DND-41 (cell line): ENCODE measurements around the gene PFKFB3.
"Not testable (repeated sequence)": the region's sequence is repeated elsewhere in the genome, so short reads cannot be mapped to it uniquely, and the experiment has no call there.

ENCODE experiments used
- ATAC-seq: fragments of 200-7000 bp; cut with Tn5 transposase; 3 replicates; pipeline ENCODE4 v1.9.1; 2021; ENCODE audit warnings: low read depth; ENCODE audit not compliant: insufficient read depth
- DNase-seq: peaks from one replicate; pipeline ENCODE4 v3.0.0-alpha.2; 2020
- H2AFZ ChIP-seq: 2 replicates; pipeline ENCODE4 v1.6.0; 2012; ENCODE audit warnings: low read depth, low read length
- H3K27ac ChIP-seq: 2 replicates; pipeline ENCODE4 v1.5.1; 2012; ENCODE audit warnings: low read length, inconsistent platforms
- H3K27me3 ChIP-seq: fragments of 200-600 bp; sonication (generic); 2 replicates; pipeline ENCODE4 v1.6.0; 2012; ENCODE audit warnings: low read length, mild to moderate bottlenecking, inconsistent platforms; ENCODE audit not compliant: insufficient read depth, poor library complexity
- H3K36me3 ChIP-seq: 2 replicates; pipeline ENCODE4 v1.5.1; 2012; ENCODE audit warnings: low read length, inconsistent platforms; ENCODE audit not compliant: insufficient read depth
- H3K4me1 ChIP-seq: 2 replicates; pipeline ENCODE4 v1.5.1; 2012; ENCODE audit warnings: mild to moderate bottlenecking, low read length; ENCODE audit not compliant: insufficient read depth
- H3K4me2 ChIP-seq: 2 replicates; pipeline ENCODE4 v1.6.0; 2012; ENCODE audit warnings: mild to moderate bottlenecking, moderate library complexity, low read length, inconsistent platforms; ENCODE audit not compliant: insufficient read depth
- H3K4me3 ChIP-seq, 2 experiments: fragments of 200-600 bp in 1 of 2; shearing (Covaris generic) in 1 of 2; 2 replicates each; pipeline ENCODE4 v1.5.1; 2012 to 2016; ENCODE audit warnings: inconsistent platforms in 2 of 2, low read length in 2 of 2, mild to moderate bottlenecking in 2 of 2, low read depth in 1 of 2, moderate library complexity in 1 of 2
- H3K79me2 ChIP-seq: 2 replicates; pipeline ENCODE4 v1.6.0; 2012; ENCODE audit warnings: low read length, inconsistent platforms; ENCODE audit not compliant: insufficient read depth
- H3K9ac ChIP-seq: 2 replicates; pipeline ENCODE4 v1.6.0; 2012; ENCODE audit warnings: low read depth, mild to moderate bottlenecking, inconsistent platforms, low read length, moderate library complexity
- H3K9me3 ChIP-seq: 2 replicates; pipeline ENCODE4 v1.5.1; 2012; ENCODE audit warnings: low read length, moderate library complexity, mild to moderate bottlenecking, inconsistent platforms; ENCODE audit not compliant: insufficient read depth, severe bottlenecking
- H4K20me1 ChIP-seq: 2 replicates; pipeline ENCODE4 v1.6.0; 2012; ENCODE audit warnings: low read length; ENCODE audit not compliant: insufficient read depth
- CTCF ChIP-seq: IDR thresholded peaks from 2 replicates; pipeline ENCODE4 v1.5.1; 2012; ENCODE audit warnings: borderline replicate concordance, low read length, moderate library complexity, mild to moderate bottlenecking; ENCODE audit not compliant: poor library complexity, severe bottlenecking; ENCODE audit errors: extremely low read depth
- EZH2 ChIP-seq: IDR thresholded peaks from 3 replicates; pipeline ENCODE4 v1.6.1; 2012; ENCODE audit warnings: borderline replicate concordance, low read depth, mild to moderate bottlenecking, moderate library complexity, low read length, inconsistent platforms; ENCODE audit not compliant: severe bottlenecking

The PFKFB3 gene

DNA sequence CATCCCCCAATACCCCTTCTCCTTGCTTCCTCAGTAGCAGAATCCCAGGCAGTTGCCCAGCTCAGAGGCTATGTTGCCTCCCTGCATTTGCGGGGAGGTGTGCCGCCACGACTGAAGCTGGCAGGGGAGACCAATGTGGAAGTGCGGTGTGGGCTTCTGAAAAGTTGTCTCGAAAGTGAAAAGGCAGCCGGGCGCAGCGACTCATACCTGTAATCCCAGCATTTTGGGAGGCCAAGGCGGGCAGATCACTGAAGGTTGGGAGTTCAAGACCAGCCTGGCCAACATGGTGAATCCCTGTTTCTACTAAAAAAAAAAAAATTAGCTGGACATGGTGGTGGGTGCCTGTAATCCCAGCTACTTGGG is 15.9 kb upstream of the PFKFB3 start:
- Histone ChIP-seq H2AFZ (no peak overlapping the region), H3K36me3 (no peaks in the 10 kb centered on the region), H4K20me1 (peaks cover 18% of the 10 kb centered on the region; the same call in 1 of the 2 replicates), H3K9me3 (no peaks in the 10 kb centered on the region), H3K79me2 (peaks cover 2% of the 10 kb centered on the region), H3K4me3 (no peak overlapping the region), H3K4me2 (no peak overlapping the region), H3K27ac (no peak overlapping the region), H3K9ac (no peak overlapping the region), H3K27me3 (no peaks in the 10 kb centered on the region), H3K4me1 (peaks cover 8% of the 10 kb centered on the region; the same call in 1 of the 2 replicates)
- no peak for TF ChIP-seq EZH2
- TF ChIP-seq CTCF: no peak
- DNase-seq (no peak), ATAC-seq (no peak)

DNA sequence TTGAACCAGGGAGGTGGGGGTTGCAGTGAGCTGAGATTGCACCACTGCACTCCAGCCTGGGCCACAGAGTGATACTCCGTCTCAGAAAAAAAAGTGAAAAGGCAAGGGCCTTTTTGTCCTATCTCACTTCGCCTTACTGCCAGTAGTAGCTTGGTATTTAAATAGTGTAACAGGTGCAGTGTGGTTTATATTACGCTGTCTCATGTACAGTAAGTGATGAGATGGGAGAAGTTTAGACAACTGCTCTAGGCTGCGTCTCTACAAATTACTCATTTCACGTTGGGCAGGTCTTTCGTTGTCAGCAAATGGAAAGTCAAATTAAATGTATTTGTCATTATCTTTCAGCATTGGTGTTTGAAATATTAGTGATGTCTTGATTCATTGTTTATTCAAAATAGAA is 15.5 kb upstream of the PFKFB3 start:
- no peak overlapping the region for H3K4me3 ChIP-seq
- H2AFZ ChIP-seq: no peak overlapping the region
- H3K27ac ChIP-seq: no peak overlapping the region
- TF ChIP-seq EZH2 (no peak), CTCF (no peak)
- no peaks in the 10 kb centered on the region for H3K9me3 ChIP-seq
- H3K4me1 ChIP-seq: peaks cover 8% of the 10 kb centered on the region; the same call in 1 of the 2 replicates
- H3K4me2 ChIP-seq: no peak overlapping the region
- ATAC-seq: no peak
- peaks cover 15% of the 10 kb centered on the region; the same call in 1 of the 2 replicates for H4K20me1 ChIP-seq
- H3K79me2 ChIP-seq: peaks cover 2% of the 10 kb centered on the region
- H3K36me3 ChIP-seq: no peaks in the 10 kb centered on the region
- H3K27me3 ChIP-seq: no peaks in the 10 kb centered on the region
- no peak for DNase-seq
- H3K9ac ChIP-seq: no peak overlapping the region

DNA sequence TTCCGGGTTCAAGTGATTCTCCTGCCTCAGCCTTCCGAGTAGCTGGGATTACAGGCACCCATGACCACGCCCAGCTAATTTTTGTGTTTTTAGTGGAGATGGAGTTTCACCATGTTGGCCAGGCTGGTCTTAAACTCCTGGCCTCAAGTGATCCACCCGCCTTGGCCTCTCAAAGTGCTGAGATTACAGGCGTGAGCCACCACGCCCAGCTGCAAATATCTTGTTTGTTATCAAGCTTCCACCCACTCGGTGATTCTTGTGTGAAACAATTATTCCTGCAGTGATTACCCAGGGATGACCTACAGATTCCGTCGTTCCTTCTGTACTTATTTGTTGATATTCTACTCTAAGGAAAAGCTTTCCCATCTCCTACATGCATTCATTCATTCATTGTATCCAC is 12.7 kb upstream of the PFKFB3 start:
- H3K36me3 ChIP-seq, H3K79me2 ChIP-seq, H3K4me3 ChIP-seq, DNase-seq, H3K4me1 ChIP-seq, H2AFZ ChIP-seq, ATAC-seq, H3K4me2 ChIP-seq, H3K27me3 ChIP-seq, H3K9ac ChIP-seq, H3K27ac ChIP-seq, H3K9me3 ChIP-seq: not testable (repeated sequence)
- peaks cover 11% of the 10 kb centered on the region; the same call in 1 of the 2 replicates for H4K20me1 ChIP-seq

- Histone ChIP-seq H4K20me1 (peaks cover 11% of the 10 kb centered on the region; the same call in 1 of the 2 replicates), H3K27me3 (no peaks in the 10 kb centered on the region), H3K9ac (no peak overlapping the region), H3K4me3 (no peak overlapping the region), H3K4me2 (no peak overlapping the region), H3K9me3 (no peaks in the 10 kb centered on the region), H3K4me1 (peaks cover 10% of the 10 kb centered on the region; the same call in 1 of the 2 replicates), H2AFZ (no peak overlapping the region), H3K36me3 (no peaks in the 10 kb centered on the region), H3K79me2 (peaks cover 6% of the 10 kb centered on the region), H3K27ac (no peak overlapping the region)
- ATAC-seq (no peak), DNase-seq (no peak)
- no peak for TF ChIP-seq EZH2
- no peak for TF ChIP-seq CTCF
These were observed 11.6 kb upstream of the PFKFB3 start for GRCh38 chr10:6191147-6191546.
